Heart right ventricle (tissue), 16 donors: Measurements from ENCODE around the gene CENPVL2. TPM values are rescaled to one million over a fixed set of nuclear protein-coding genes. Genes with fewer than 3 reads are reported as not detected.
"Not testable (repeated sequence)": the region's sequence is repeated elsewhere in the genome, so short reads cannot be mapped to it uniquely, and the experiment has no call there.

Source experiments
- ATAC-seq, 8 donors: fragments of 200-7000 bp; cut with Tn5 transposase; one replicate each; pipeline ENCODE4 v1.9.1; 2020; ENCODE audit warnings: mild to moderate bottlenecking in 8 of 8, moderate library complexity in 8 of 8, moderate number of reproducible peaks in 1 of 8
- DNase-seq, 2 donors: peaks; one replicate each; pipeline ENCODE4 v3.0.0-alpha.2; 2020
- H3K27ac ChIP-seq, 10 donors: fragments of 200-600 bp; sonication (generic) in 2 of 10; one replicate each; pipeline versions ENCODE4 v1.5.0 to v1.8.0; 2020 to 2022; ENCODE audit warnings: mild to moderate bottlenecking in 3 of 10
- H3K27me3 ChIP-seq, 7 donors: fragments of 200-600 bp; one replicate each; pipeline ENCODE4 v1.8.0; 2021 to 2022; ENCODE audit warnings: mild to moderate bottlenecking in 2 of 7
- H3K36me3 ChIP-seq, 9 donors: fragments of 200-600 bp; sonication (generic) in 1 of 9; one replicate each; pipeline versions ENCODE4 v1.5.0 to v1.8.0; 2020 to 2022; ENCODE audit warnings: mild to moderate bottlenecking in 2 of 9
- H3K4me1 ChIP-seq, 9 donors: fragments of 200-600 bp; sonication (generic) in 1 of 9; one replicate each; pipeline versions ENCODE4 v1.5.0 to v1.8.0; 2020 to 2022; ENCODE audit warnings: mild to moderate bottlenecking in 4 of 9
- H3K4me3 ChIP-seq, 10 donors: fragments of 200-600 bp; sonication (generic) in 2 of 10; one replicate each; pipeline versions ENCODE4 v1.5.0 to v1.8.0; 2020 to 2022; ENCODE audit warnings: mild to moderate bottlenecking in 7 of 10, moderate library complexity in 2 of 10
- H3K9me3 ChIP-seq, 11 donors: fragments of 200-600 bp in 10 of 11; sonication (generic) in 2 of 11; one replicate each; pipeline versions ENCODE4 v1.5.0 to v1.8.0; 2013 to 2022; ENCODE audit warnings: mild to moderate bottlenecking in 2 of 11, control low read depth in 1 of 11, moderate library complexity in 1 of 11
- WGBS, 2 donors: extraction: QIAGEN DNeasy Blood & Tissue Kit; methylation state at CpG; one replicate each; pipeline ENCODE4 v1.1.7; 2013; ENCODE audit warnings: inconsistent platforms in 1 of 2; 5-methylcytosine and 5-hydroxymethylcytosine counted together
- intact Hi-C, 10 donors: fragments of 100-400 bp; cut with DNase I; formaldehyde crosslinking; loops; one replicate each; pipeline versions ENCODE4 v1.11.1 to v1.14.2; 2022
- long read RNA-seq, 3 donors: library from polyadenylated mRNA; unstranded; transcript quantifications; one replicate each; pipeline ENCODE4 v2.0.0, GENCODE V29; 2020 to 2021
- polyA plus RNA-seq, 2 donors: library from polyadenylated mRNA; stranded (reverse); fragments of 200-250 nt; gene quantifications; one replicate each; pipeline ENCODE4 v1.2.3, GENCODE V29; 2013
- total RNA-seq, 10 donors: library from RNA; stranded (reverse); fragmentation: NEBNext Ultra II Directional in 3 of 10; extraction: Animal tissue kit (Norgen Biotek cat#: 25700) in 3 of 10; gene quantifications; one replicate each; pipeline versions ENCODE4 v1.2.1 to v1.2.4, GENCODE V29; 2021 to 2023
- TF ChIP-seq, protein P1 (sequence below), 9 donors: fragments of 200-600 bp; sonication (generic) in 2 of 9; IDR thresholded peaks; one replicate each; pipeline versions ENCODE4 v1.5.0 to v1.8.0; 2021 to 2022; ENCODE audit warnings: antibody characterized with exemption in 9 of 9, mild to moderate bottlenecking in 5 of 9, moderate library complexity in 1 of 9
- donor health status: Arrhythmogenic right ventricular cardiomyopathy.
- donor health status: ischemic (EF 13 %, LVEDD 7.1; RV severe dilation, severe dysfunction).
- donor health status: healthy with polysubstance abuse.
- donor health status: DM: no; HTN: yes; CAD: no.
- donor health status: DM: no; HTN: no; CAD: no.
- donor health status: ischemic (EF 25% LVEDD 6.9; RV normal size, moderate dysfunction).
- donor health status: ischemic (EF 25% LVEDD 5.7; RV mildly dilated, moderate dysfunction).
- donor health status: healthy.
- donor health status: DM: yes; HTN: yes; CAD: no.
- donor health status: Ischemic cardiomyopathy.
- donor health status: ischemic (EF 35%, LVEDD 5.7; RV mildly dilated, moderate dysfunction).
- donor health status: nonischemic (EF 11% LVEDD 7.7; RV severe dilation, severe dysfunction).
- donor health status: DM: yes; HTN: yes; CAD: no.
- donor health status: PGD.
- donor health status: ischemic (EF 29% LVEDD 5.4; RV normal size, mild dysfunction).
- donor health status: nonischemic (EF 23%, LVEDD 6.1; RV moderate dilation, normal function).

Gene CENPVL2
- total RNA-seq (not detected), polyA plus RNA-seq (not detected)
- long read RNA-seq, donor 1, result 0 reads
- long read RNA-seq, donor 2, result 0 reads
- long read RNA-seq, donor 3, result 0 reads

DNA sequence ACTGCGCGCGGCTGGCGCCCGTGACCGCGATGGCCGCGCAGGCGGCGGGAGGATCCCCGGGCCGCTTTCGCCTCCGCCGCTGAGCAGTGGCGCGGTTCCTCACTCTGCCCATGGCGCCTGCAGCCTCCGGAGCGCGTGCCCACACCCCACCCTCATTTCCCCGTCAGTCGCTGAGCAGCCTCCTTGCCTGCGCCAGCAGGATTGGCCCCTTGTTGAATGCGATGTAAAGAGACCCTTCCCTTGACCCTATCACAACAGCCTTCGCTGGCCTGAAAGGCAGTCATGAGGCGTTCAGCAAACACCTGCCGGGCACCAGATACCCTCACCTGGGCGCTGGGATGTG lies at the start of gene CENPVL2:
Gene CENPVL2, minus strand, starts transcription at position 112 of the 343 bp plus-strand sequence. Its CDS starts 0 bp downstream, at position 112.
- H3K9me3 ChIP-seq, intact Hi-C loops: not testable (repeated sequence)
- no CpG with 5 or more reads among the region's 30 CpGs for WGBS, 2 donors

DNA sequence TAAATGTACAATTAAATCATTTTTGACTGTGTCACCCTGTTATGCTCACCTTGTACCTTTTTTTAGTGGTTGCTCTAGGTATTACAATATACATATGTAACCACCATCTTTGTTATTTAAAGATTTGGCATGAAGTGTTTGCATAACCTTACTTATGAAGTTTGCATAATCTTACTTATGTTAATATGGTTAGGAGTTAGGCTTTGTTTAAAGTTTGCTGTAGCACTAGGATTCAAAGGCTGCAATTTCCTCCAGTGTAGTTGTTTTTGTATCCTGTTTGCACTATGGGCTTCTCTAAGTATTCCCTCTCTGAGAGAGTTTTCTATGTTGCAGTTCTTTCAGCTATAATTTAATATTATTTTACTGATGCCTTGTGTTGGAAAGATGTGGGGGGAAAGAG lies 45.6 kb upstream of the CENPVL2 start:
- Histone ChIP-seq H3K9me3 (no peaks in the 10 kb centered on the region), H3K36me3 (no peaks in the 10 kb centered on the region), H3K27me3 (peaks cover 0 to 54% (median 0%) of the 10 kb centered on the region in 7 donors), H3K27ac (no peak overlapping the region), H3K4me3 (no peak overlapping the region), H3K4me1 (no peaks in the 10 kb centered on the region)
- DNase-seq (no peak), ATAC-seq (no peak)
- TF ChIP-seq, protein P1, sequence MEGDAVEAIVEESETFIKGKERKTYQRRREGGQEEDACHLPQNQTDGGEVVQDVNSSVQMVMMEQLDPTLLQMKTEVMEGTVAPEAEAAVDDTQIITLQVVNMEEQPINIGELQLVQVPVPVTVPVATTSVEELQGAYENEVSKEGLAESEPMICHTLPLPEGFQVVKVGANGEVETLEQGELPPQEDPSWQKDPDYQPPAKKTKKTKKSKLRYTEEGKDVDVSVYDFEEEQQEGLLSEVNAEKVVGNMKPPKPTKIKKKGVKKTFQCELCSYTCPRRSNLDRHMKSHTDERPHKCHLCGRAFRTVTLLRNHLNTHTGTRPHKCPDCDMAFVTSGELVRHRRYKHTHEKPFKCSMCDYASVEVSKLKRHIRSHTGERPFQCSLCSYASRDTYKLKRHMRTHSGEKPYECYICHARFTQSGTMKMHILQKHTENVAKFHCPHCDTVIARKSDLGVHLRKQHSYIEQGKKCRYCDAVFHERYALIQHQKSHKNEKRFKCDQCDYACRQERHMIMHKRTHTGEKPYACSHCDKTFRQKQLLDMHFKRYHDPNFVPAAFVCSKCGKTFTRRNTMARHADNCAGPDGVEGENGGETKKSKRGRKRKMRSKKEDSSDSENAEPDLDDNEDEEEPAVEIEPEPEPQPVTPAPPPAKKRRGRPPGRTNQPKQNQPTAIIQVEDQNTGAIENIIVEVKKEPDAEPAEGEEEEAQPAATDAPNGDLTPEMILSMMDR (IDR thresholded peaks at IDR 0.05), result peak in 1 of 9 donors; percentile 7
- intact Hi-C loops, result no loop called here

More for the DNA sequence above, at the start of gene CENPVL2:
- not testable (repeated sequence) for H3K4me1 ChIP-seq, DNase-seq, H3K4me3 ChIP-seq, ATAC-seq, H3K27me3 ChIP-seq, H3K36me3 ChIP-seq, H3K27ac ChIP-seq

- ATAC-seq, H3K27ac ChIP-seq, H3K4me1 ChIP-seq, DNase-seq, H3K4me3 ChIP-seq, H3K9me3 ChIP-seq, H3K27me3 ChIP-seq, H3K36me3 ChIP-seq, intact Hi-C loops: not testable (repeated sequence)
- WGBS, 2 donors, result no CpG with 5 or more reads among the region's 18 CpGs
Measured at GRCh38 chrX:51712943-51713647, 30.5 kb upstream of the CENPVL2 start.

DNA sequence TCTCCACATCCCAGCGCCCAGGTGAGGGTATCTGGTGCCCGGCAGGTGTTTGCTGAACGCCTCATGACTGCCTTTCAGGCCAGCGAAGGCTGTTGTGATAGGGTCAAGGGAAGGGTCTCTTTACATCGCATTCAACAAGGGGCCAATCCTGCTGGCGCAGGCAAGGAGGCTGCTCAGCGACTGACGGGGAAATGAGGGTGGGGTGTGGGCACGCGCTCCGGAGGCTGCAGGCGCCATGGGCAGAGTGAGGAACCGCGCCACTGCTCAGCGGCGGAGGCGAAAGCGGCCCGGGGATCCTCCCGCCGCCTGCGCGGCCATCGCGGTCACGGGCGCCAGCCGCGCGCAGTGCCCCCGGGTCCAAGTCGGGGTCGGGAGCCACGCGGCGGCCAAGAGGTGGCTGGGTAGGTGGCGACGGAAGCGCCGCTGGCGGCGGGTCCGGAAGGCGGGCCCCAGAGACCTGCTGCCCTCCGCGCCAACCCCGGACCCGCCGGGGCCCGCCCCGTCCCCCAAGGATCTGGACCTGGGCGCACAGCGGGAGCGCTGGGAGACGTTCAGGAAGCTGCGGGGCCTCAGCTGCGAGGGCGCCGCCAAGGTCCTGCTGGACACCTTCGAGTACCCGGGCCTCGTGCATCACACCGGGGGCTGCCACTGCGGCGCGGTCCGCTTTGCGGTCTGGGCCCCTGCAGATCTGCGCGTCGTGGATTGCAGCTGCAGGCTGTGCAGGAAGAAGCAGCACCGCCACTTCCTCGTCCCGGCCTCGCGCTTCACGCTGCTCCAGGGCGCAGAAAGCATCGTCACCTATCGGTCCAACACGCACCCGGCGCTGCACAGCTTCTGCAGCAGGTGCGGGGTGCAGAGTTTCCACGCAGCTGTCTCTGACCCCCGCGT lies 27.9 kb upstream of the CENPVL2 start, which contains the start of gene CENPVL1:
Gene CENPVL1, plus strand, starts transcription at position 236 of the 888 bp plus-strand sequence. Its CDS starts 0 bp downstream, at position 236.
- intact Hi-C loops, DNase-seq, H3K36me3 ChIP-seq, H3K27me3 ChIP-seq, H3K9me3 ChIP-seq, H3K27ac ChIP-seq, ATAC-seq, H3K4me3 ChIP-seq, H3K4me1 ChIP-seq: not testable (repeated sequence)
- WGBS, 2 donors, result no CpG with 5 or more reads among the region's 87 CpGs

- H3K4me1 ChIP-seq, result no peaks in the 10 kb centered on the region
- TF ChIP-seq, protein P1 (IDR thresholded peaks at IDR 0.05), result no peak
- ATAC-seq, result no peak
- no peaks in the 10 kb centered on the region for H3K9me3 ChIP-seq
- H3K4me3 ChIP-seq, result no peak overlapping the region
- WGBS, 2 donors, result 88 to 93% methylated on average over 8 of the region's 8 CpGs
- H3K27ac ChIP-seq, result no peak overlapping the region
- DNase-seq, result no peak
- H3K36me3 ChIP-seq, result no peaks in the 10 kb centered on the region
- intact Hi-C loops, result no loop called here
- peaks cover 0 to 39% (median 0%) of the 10 kb centered on the region in 7 donors for H3K27me3 ChIP-seq
Measured at GRCh38 chrX:51697397-51697796, 14.8 kb upstream of the CENPVL2 start.
